Activated naive CD8-positive, alpha-beta T cell (primary cell): ENCODE results near the gene ZNF101.

Source experiments
- H3K27ac Mint-ChIP-seq: one replicate; pipeline ENCODE4 v1.8.0; 2021; ENCODE audit warnings: mixed read lengths
- H3K27me3 Mint-ChIP-seq: one replicate; pipeline ENCODE4 v1.8.0; 2021; ENCODE audit warnings: mixed read lengths
- H3K36me3 Mint-ChIP-seq: one replicate; pipeline ENCODE4 v1.8.0; 2021; ENCODE audit warnings: mixed read lengths
- H3K4me1 Mint-ChIP-seq: one replicate; pipeline ENCODE4 v1.8.0; 2021; ENCODE audit warnings: low read depth, mixed read lengths
- H3K4me3 Mint-ChIP-seq: one replicate; pipeline ENCODE4 v1.8.0; 2021; ENCODE audit warnings: mild to moderate bottlenecking, mixed read lengths
- H3K9me3 Mint-ChIP-seq: one replicate; pipeline ENCODE4 v1.8.0; 2021; ENCODE audit warnings: low read depth, mixed read lengths

Gene ZNF101

GRCh38 chr19:19634516-19635312 is 33.9 kb upstream of the ZNF101 start:
- no peak overlapping the region for H3K4me3 Mint-ChIP-seq
- peak overlapping the region; percentile 54 for H3K27ac Mint-ChIP-seq
- H3K4me1 Mint-ChIP-seq = peaks cover 9% of the 10 kb centered on the region
- H3K27me3 Mint-ChIP-seq = no peaks in the 10 kb centered on the region
- no peaks in the 10 kb centered on the region for H3K9me3 Mint-ChIP-seq
- H3K36me3 Mint-ChIP-seq = peaks cover 4% of the 10 kb centered on the region

- Mint-ChIP-seq H3K36me3 (peaks cover 4% of the 10 kb centered on the region), H3K27ac (peak overlapping the region; percentile 41), H3K4me3 (no peak overlapping the region), H3K4me1 (peaks cover 11% of the 10 kb centered on the region), H3K9me3 (no peaks in the 10 kb centered on the region), H3K27me3 (no peaks in the 10 kb centered on the region)
Observed at GRCh38 chr19:19635313-19635702, 33.3 kb upstream of the ZNF101 start.

DNA sequence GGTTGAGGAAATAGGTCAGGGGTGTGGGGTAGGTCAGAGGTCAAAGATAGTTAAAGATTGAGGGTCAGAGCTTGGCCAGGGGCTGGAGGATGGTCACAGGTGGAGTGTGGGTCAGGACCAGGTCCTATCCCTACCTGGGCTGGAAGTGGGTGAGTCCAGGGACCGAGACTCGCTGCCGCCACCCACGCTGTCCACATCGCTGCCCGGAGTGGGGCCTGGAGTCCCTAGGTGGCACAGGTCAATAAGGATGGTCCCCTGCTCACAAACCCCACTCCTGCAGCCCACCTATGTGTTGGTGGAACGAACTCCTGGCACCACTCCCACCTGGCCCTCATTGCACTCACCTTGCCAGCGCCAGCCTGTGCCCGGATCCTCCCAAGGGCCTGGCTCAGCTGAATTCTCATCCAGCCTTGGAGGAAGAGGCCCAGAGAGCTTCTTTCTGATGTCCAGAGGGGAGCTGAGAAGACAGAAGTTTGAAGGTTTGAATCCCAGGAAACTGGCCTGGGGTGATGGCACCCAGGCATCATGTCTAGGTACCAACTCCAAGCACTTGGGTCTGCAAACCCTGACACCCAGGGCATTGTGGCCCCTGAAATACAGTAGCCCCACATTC is 32.0 kb upstream of the ZNF101 start:
- no peaks in the 10 kb centered on the region for H3K9me3 Mint-ChIP-seq
- H3K4me3 Mint-ChIP-seq = no peak overlapping the region
- peaks cover 11% of the 10 kb centered on the region for H3K4me1 Mint-ChIP-seq
- no peaks in the 10 kb centered on the region for H3K27me3 Mint-ChIP-seq
- no peak overlapping the region for H3K27ac Mint-ChIP-seq
- H3K36me3 Mint-ChIP-seq = peaks cover 4% of the 10 kb centered on the region

DNA sequence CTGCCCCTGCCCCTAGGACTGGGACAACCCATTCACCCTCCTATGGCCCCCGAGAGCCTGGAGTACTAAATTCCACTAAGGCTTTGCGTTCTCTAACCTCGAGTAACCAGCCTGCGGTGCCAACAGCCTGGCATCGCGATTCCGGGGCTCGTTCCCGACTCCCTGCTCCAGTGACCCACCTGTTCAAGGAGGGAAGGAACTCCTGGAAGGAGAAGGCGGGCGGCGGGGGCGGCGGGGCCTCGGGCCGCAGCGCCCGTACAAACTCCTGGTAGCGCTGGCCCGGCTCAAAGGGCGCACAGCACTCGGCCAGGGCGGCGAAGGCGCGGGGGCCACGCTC is 31.5 kb upstream of the ZNF101 start:
- peaks cover 4% of the 10 kb centered on the region for H3K36me3 Mint-ChIP-seq
- H3K9me3 Mint-ChIP-seq = no peaks in the 10 kb centered on the region
- no peak overlapping the region for H3K27ac Mint-ChIP-seq
- H3K27me3 Mint-ChIP-seq = no peaks in the 10 kb centered on the region
- peaks cover 16% of the 10 kb centered on the region for H3K4me1 Mint-ChIP-seq
- H3K4me3 Mint-ChIP-seq = no peak overlapping the region

- H3K4me3 Mint-ChIP-seq = no peak overlapping the region
- H3K27ac Mint-ChIP-seq = no peak overlapping the region
- H3K9me3 Mint-ChIP-seq = no peaks in the 10 kb centered on the region
- peaks cover 20% of the 10 kb centered on the region for H3K4me1 Mint-ChIP-seq
- no peaks in the 10 kb centered on the region for H3K27me3 Mint-ChIP-seq
- peaks cover 4% of the 10 kb centered on the region for H3K36me3 Mint-ChIP-seq
Observed at GRCh38 chr19:19637523-19638251, 31.0 kb upstream of the ZNF101 start.

DNA sequence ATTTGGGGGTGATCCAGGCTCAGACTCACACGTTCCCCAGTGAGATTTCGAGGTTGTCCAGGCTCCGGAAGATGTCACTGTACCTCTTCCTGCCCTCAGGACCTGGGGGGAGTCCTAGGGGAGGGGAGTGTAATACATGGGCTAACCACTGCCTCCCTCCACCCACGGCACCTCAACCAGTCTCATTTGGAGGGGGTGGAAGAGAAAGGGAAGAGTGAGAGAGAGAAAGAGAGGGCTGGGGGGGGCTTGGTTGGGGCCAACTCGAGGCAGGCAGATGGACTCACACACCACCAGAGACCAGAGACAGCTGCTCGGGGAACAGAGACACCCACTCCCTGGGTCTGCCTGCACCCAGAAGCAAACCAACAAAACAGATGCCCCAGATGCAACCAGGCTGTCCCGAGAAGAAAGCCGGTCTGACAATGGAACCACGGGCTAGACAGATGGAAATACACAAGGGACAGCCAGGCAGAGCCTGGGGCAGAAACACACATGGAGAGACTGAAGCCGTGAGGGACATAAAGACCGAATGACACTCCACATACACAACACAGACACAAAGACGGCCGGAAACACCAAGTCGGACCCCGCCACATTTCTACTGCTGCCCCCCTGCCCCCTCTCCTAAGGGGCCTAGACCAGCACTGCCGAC is 26.0 kb upstream of the ZNF101 start:
- Mint-ChIP-seq H3K36me3 (no peaks in the 10 kb centered on the region), H3K4me3 (peak overlapping the region; percentile 97)

GRCh38 chr19:19643158-19644053 is 25.2 kb upstream of the ZNF101 start, which contains the start of gene GMIP:
TSS of gene GMIP (minus strand) at chr19:19643657. CDS start at chr19:19643529, 128 bp downstream.
- peaks cover 16% of the 10 kb centered on the region for H3K4me1 Mint-ChIP-seq
- no peaks in the 10 kb centered on the region for H3K9me3 Mint-ChIP-seq
- no peaks in the 10 kb centered on the region for H3K36me3 Mint-ChIP-seq
- peak within 1 kb of the TSS; percentile 97 for H3K4me3 Mint-ChIP-seq
- H3K27me3 Mint-ChIP-seq = no peaks in the 10 kb centered on the region
- peak within 1 kb of the TSS; percentile 90 for H3K27ac Mint-ChIP-seq

More for the DNA sequence above, 26.0 kb upstream of the ZNF101 start:
- Mint-ChIP-seq H3K27me3 (no peaks in the 10 kb centered on the region), H3K4me1 (peaks cover 16% of the 10 kb centered on the region), H3K27ac (peak overlapping the region; percentile 90), H3K9me3 (no peaks in the 10 kb centered on the region)

- Mint-ChIP-seq H3K36me3 (no peaks in the 10 kb centered on the region), H3K4me3 (peak overlapping the region; percentile 97), H3K9me3 (no peaks in the 10 kb centered on the region), H3K27me3 (no peaks in the 10 kb centered on the region), H3K27ac (peak overlapping the region; percentile 89), H3K4me1 (peaks cover 16% of the 10 kb centered on the region)
Observed at GRCh38 chr19:19644054-19644388, 24.6 kb upstream of the ZNF101 start.

DNA sequence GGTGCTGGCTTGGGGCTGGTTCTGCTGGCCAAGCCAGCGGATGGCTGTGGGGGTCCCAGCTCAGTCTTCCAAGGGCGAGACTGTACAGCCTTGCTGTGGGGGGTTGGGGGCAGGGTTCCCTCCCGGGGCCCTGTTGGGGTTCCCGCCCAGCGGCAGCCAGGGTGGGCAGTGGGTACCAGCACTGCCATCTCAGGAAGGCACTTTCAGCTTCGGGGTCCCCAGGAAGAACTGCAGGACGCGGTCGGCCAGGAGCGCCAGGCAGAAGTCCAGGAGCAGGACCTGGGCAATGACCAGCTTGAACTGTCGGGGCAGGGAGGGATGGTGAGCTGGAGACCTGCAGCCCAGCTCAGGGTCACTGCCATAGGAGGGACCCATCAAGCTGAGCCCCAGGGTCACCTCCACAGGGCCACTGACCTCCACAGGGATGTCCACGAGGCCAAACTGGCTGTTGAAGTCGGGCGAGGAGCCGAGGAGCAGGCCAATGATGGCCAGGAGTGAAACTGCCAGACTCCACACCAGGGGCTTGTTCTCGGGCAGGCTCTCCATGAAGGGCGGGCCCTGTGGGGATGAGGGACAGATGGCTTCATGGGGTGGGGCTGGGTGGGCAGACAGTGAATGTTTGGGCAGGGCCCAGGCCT is 23.3 kb upstream of the ZNF101 start:
- Mint-ChIP-seq H3K27ac (no peak overlapping the region), H3K27me3 (no peaks in the 10 kb centered on the region), H3K4me3 (no peak overlapping the region), H3K9me3 (no peaks in the 10 kb centered on the region), H3K4me1 (peaks cover 14% of the 10 kb centered on the region), H3K36me3 (peaks cover 2% of the 10 kb centered on the region)

DNA sequence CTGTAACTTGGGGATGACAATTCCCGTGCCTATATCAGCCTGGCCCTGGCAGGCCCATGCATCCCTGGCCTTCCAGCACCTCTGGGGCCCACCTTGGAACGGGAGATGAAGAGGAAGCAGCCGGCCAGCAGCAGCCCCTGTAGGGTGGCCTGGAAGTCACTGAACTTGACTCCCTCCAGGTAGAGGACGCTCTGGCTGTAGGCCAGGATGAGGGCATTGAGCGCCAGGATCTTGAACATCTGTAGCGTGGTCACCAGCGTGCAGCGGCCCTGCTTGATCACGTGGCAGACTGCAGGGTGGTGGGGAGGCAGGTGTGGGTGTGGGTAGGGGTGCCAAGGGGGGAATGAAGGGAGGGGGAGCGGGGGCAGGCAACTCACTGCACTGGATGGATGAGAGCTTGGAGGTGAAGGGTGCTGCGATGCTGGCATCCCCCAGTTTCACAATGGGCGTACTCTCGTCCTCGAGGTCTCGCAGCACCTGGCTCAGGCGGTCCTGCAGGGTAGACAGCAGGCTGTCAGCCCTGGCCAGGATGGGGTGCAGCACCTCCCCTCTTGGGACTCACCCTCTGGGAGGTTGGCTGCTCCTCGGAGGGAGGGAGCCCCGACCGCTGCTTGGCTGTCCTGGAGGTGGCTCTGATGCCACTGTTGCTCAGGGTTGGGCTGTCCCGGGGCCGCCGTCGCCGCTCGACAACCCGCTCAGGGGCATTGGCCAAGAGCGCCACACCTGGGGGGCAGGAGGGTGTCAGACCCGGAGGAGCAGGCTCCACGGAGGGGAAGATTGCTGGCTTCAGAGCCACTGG is 21.4 kb upstream of the ZNF101 start:
- Mint-ChIP-seq H3K27ac (peak overlapping the region; percentile 10), H3K36me3 (peaks cover 2% of the 10 kb centered on the region), H3K27me3 (no peaks in the 10 kb centered on the region)

GRCh38 chr19:19649155-19649554 is 19.5 kb upstream of the ZNF101 start:
- H3K36me3 Mint-ChIP-seq = peaks cover 2% of the 10 kb centered on the region
- H3K27me3 Mint-ChIP-seq = no peaks in the 10 kb centered on the region
- H3K27ac Mint-ChIP-seq = peak overlapping the region; percentile 36

More for the DNA sequence above, 21.4 kb upstream of the ZNF101 start:
- Mint-ChIP-seq H3K4me1 (peaks cover 8% of the 10 kb centered on the region), H3K9me3 (no peaks in the 10 kb centered on the region), H3K4me3 (no peak overlapping the region)

DNA sequence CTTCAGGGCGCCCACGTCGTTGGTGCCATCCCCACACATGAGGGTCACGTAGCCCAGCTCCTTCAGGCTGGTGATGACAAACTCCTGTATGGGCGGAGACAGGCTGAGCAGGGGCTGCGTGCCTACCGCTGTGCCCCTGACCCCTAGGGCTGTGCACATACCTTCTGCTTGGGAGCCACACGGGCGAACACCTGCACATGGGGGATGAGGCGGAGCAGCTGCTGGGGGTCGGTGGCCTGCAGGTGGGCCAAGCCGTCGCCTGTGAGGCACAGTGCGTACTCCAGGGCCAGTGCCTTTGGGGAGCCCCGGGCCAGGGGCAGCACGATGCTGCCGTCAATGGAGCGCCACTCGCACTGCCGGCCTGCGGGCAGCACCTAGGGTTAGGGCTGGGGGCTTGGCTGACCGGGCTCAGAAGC is 19.1 kb upstream of the ZNF101 start:
- Mint-ChIP-seq H3K27me3 (no peaks in the 10 kb centered on the region), H3K36me3 (peaks cover 2% of the 10 kb centered on the region), H3K4me3 (no peak overlapping the region), H3K9me3 (no peaks in the 10 kb centered on the region), H3K4me1 (no peaks in the 10 kb centered on the region), H3K27ac (no peak overlapping the region)

More at GRCh38 chr19:19649155-19649554, 19.5 kb upstream of the ZNF101 start:
- Mint-ChIP-seq H3K4me3 (no peak overlapping the region), H3K9me3 (no peaks in the 10 kb centered on the region), H3K4me1 (no peaks in the 10 kb centered on the region)

DNA sequence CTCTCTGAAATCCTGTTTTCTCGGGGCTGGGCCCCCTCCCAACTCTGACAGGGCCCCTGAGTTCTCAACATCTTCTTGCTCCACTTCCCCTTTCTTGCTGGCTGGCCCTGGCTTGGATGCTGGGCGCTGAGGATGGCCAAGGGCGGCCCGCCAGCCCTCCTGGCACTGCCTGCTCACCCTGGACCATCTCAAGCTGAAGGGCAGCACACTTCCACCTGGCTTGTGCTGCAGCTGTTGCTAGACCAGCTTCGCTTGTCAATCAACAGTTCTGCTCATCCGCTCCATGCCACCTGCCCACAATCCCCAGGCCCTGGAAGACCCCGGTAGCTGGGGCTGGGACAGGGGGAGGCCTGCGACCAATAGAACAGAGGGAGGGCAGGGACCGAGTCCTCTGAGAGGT is 18.3 kb upstream of the ZNF101 start:
- peaks cover 2% of the 10 kb centered on the region for H3K36me3 Mint-ChIP-seq

More for the DNA sequence above, 18.3 kb upstream of the ZNF101 start:
- H3K27ac Mint-ChIP-seq = no peak overlapping the region
- H3K27me3 Mint-ChIP-seq = no peaks in the 10 kb centered on the region
- no peaks in the 10 kb centered on the region for H3K4me1 Mint-ChIP-seq
- H3K9me3 Mint-ChIP-seq = no peaks in the 10 kb centered on the region
- no peak overlapping the region for H3K4me3 Mint-ChIP-seq
